ENCODE data around the gene NFRKB. TPM values are rescaled to one million over a fixed set of nuclear protein-coding genes. Genes with fewer than 3 reads are reported as not detected.

Gene NFRKB
- polyA plus RNA-seq, 1 donor from 2014 or later, result 26.7 TPM

DNA sequence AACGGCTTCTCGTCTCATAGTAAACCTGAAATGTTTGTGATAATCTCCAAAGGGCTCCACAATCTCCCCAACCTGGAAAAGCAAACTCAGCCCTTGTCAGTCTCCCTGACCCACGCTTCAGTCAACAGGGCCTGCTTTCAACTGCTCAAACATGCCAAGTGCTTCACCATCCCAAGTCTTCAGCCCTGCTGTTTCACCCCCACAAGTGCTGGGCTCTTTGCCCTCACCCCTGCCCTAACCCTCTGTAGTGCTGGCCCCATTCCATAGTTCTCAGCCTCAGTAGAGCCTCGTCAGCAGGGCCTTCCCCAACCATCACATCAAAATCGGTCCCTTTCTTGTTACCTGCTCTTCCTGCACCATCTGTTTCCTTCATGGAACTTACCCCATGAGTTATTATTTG, 43.4 kb upstream of the NFRKB start:
- no peaks in the 10 kb centered on the region for H3K27me3 ChIP-seq (ENCODE audit: insufficient read depth, low read depth, low read length)

DNA sequence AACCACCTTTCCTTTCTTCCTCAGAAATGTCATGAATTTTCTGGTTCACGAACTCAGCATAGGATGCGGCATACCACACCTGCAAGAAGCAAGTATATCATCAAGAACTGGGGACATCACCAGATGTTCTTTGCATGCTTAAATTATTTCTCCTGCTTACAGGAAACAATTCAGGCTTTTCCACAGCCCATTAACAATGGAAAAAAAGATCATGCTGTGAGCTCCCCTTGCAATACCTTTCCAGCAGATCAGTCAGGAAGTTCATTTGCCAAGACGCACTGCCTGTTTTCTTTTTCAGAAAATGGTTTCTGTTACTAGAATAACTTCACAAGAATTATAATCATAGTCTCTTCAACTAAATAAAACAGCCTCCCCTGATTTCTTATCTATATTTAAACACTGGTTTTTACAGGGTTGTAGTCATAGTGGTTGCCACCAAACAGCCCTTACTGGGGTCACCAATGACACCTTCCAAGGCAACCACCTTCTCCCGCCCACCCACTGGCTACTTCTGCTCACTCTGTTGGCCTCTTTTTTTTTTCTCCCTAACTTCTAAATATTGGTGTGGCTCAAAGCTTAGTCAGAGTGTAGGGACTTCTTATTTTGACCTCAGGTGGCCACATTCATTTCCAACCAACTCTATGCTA, 42.3 kb upstream of the NFRKB start:
- no peaks in the 10 kb centered on the region for H3F3A ChIP-seq (ENCODE audit: insufficient read depth, low read length, poor library complexity, severe bottlenecking)
- TF ChIP-seq SMC3 (conservative IDR thresholded peaks at IDR 0.05; ENCODE audit: poor library complexity) (no peak), MXI1 (conservative IDR thresholded peaks at IDR 0.05; ENCODE audit: poor library complexity, severe bottlenecking) (no peak), TAF1 (IDR thresholded peaks at IDR 0.05; ENCODE audit: low read depth) (no peak), CTCF (IDR thresholded peaks at IDR 0.05; ENCODE audit: poor library complexity, severe bottlenecking) (no peak), POLR2AphosphoS5 (IDR thresholded peaks at IDR 0.05) (no peak), RAD21 (conservative IDR thresholded peaks at IDR 0.05) (no peak), EP300 (conservative IDR thresholded peaks at IDR 0.05; ENCODE audit: poor library complexity, severe bottlenecking) (no peak)
- TF ChIP-seq, protein P1, sequence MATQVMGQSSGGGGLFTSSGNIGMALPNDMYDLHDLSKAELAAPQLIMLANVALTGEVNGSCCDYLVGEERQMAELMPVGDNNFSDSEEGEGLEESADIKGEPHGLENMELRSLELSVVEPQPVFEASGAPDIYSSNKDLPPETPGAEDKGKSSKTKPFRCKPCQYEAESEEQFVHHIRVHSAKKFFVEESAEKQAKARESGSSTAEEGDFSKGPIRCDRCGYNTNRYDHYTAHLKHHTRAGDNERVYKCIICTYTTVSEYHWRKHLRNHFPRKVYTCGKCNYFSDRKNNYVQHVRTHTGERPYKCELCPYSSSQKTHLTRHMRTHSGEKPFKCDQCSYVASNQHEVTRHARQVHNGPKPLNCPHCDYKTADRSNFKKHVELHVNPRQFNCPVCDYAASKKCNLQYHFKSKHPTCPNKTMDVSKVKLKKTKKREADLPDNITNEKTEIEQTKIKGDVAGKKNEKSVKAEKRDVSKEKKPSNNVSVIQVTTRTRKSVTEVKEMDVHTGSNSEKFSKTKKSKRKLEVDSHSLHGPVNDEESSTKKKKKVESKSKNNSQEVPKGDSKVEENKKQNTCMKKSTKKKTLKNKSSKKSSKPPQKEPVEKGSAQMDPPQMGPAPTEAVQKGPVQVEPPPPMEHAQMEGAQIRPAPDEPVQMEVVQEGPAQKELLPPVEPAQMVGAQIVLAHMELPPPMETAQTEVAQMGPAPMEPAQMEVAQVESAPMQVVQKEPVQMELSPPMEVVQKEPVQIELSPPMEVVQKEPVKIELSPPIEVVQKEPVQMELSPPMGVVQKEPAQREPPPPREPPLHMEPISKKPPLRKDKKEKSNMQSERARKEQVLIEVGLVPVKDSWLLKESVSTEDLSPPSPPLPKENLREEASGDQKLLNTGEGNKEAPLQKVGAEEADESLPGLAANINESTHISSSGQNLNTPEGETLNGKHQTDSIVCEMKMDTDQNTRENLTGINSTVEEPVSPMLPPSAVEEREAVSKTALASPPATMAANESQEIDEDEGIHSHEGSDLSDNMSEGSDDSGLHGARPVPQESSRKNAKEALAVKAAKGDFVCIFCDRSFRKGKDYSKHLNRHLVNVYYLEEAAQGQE (IDR thresholded peaks at IDR 0.05; ENCODE audit: borderline replicate concordance), result no peak
- no peak overlapping the region for H3K4me3 ChIP-seq (ENCODE audit: low read length)
- no peaks in the 10 kb centered on the region for H3K9me2 ChIP-seq (ENCODE audit: insufficient read depth, low read length)
- no peak overlapping the region for H3K27ac ChIP-seq (ENCODE audit: low read length)
- H3K36me3 ChIP-seq (ENCODE audit: insufficient read depth, low read length), result peaks cover 7% of the 10 kb centered on the region
- H3K9ac ChIP-seq (ENCODE audit: low read length), result no peak overlapping the region
- no peak overlapping the region for H2AFZ ChIP-seq (ENCODE audit: low read depth, low read length)
- H3K4me2 ChIP-seq (ENCODE audit: low read length), result no peak overlapping the region
- no peaks in the 10 kb centered on the region for H4K20me1 ChIP-seq (ENCODE audit: insufficient read depth)
- no peaks in the 10 kb centered on the region for H3K9me3 ChIP-seq (ENCODE audit: low read length)
- H3K27me3 ChIP-seq (ENCODE audit: insufficient read depth, low read depth, low read length), result no peaks in the 10 kb centered on the region
- no peaks in the 10 kb centered on the region for H3K79me2 ChIP-seq (replicated peaks; ENCODE audit: insufficient read depth, low read length)

More for the DNA sequence above, 43.4 kb upstream of the NFRKB start:
- Histone ChIP-seq H3K4me3 (ENCODE audit: low read length) (no peak overlapping the region), H3K9me3 (ENCODE audit: low read length) (no peaks in the 10 kb centered on the region), H3K36me3 (ENCODE audit: insufficient read depth, low read length) (peaks cover 6% of the 10 kb centered on the region), H2AFZ (ENCODE audit: low read depth, low read length) (no peak overlapping the region), H4K20me1 (ENCODE audit: insufficient read depth) (no peaks in the 10 kb centered on the region), H3K27ac (ENCODE audit: low read length) (no peak overlapping the region), H3F3A (ENCODE audit: insufficient read depth, low read length, poor library complexity, severe bottlenecking) (no peaks in the 10 kb centered on the region), H3K79me2 (replicated peaks; ENCODE audit: insufficient read depth, low read length) (no peaks in the 10 kb centered on the region), H3K9ac (ENCODE audit: low read length) (no peak overlapping the region), H3K4me2 (ENCODE audit: low read length) (no peak overlapping the region), H3K9me2 (ENCODE audit: insufficient read depth, low read length) (no peaks in the 10 kb centered on the region)
- TF ChIP-seq CTCF (IDR thresholded peaks at IDR 0.05; ENCODE audit: poor library complexity, severe bottlenecking), result no peak
- TF ChIP-seq RAD21 (conservative IDR thresholded peaks at IDR 0.05), result no peak
- TF ChIP-seq SMC3 (conservative IDR thresholded peaks at IDR 0.05; ENCODE audit: poor library complexity), result no peak
- TF ChIP-seq POLR2AphosphoS5 (IDR thresholded peaks at IDR 0.05), result no peak
